CD1c-positive myeloid dendritic cell (primary cell): ENCODE data around the gene REV3L.
A peak's percentile ranks its signal among the peaks of the same experiment; 100 is the strongest.
"Not testable (repeated sequence)": the region's sequence is repeated elsewhere in the genome, so short reads cannot be mapped to it uniquely, and the experiment has no call there.

Experiments used
- DNase-seq: peaks from one replicate; pipeline ENCODE4 v3.0.0-alpha.2; 2016; ENCODE audit errors: extremely low spot score

REV3L gene

DNA sequence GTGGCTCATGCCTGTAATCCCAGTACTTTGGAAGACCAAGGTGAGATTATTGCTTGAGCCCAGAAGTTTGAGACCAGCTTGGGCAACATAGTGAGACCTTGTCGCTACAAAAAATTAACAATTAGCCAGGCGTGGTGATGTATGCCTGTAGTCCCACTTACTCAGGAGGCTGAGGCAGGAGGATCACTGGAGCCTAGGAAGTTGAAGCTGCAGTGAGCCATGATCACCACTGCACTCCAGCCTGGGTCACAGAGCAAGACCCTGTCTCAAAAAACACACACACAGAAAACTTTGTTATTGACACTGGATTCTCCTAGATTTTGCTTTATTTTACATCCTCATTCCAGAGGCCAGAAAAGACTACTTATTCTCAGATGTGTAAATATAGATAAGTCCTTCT, 9.5 kb upstream of the REV3L start:
- DNase-seq = no peak

DNA sequence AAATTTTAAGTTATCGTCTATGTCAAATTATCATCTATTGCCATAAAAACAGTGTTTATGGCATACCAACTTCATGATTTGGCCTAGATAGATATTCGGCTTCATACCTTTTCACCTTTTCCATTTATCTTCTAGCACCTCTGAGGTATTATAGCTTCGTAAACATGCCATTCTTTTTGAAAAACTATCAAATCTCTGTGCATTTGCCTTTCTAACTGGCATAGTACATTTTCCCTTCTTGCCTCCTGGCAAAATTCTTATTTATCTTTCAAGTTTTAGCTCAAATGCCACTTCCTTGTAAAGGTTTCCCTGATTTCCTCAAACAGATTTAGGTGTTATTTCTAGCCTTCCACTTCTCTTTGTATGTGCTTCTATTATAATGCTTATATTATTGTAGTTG, 7.0 kb upstream of the REV3L start:
- DNase-seq = no peak

DNA sequence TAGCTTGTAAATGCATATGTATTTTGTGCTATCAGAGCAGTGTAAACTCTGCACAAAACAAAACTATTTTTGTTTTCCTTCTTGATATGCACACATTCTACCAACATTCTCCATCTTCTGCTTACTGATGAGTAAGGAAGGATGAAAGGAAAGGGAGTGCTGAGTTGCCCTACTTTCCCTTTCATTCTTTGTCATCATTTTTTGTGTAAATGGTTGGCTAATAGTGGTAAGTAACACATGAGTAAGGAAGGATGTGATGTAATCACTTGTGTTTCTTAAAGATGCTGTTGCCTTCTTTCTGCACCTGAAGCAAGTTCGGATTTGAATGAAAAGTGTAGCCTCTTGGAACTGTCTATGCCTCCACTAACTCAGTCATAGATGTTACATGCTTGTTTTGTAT, 4.6 kb upstream of the REV3L start:
- DNase-seq = peak; percentile 45

DNA sequence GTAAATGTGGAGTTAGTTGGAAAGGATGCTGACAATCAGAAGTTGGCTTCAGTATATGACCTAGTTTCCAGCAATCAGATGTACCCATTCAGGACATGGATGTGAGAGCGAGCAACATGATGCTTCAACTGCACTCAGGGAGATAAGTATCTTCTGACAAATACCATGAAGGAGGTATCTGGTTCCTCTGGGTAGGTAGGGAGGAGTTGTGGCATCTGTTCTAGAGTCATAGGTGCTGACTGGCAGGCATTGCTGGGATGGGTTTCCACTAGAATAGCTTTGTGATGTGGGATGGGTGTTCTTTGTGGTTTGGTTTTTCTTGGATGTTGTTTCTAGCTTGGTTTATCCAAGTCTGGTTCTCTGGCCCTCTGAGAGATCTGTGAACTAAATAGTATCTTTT, 3.9 kb upstream of the REV3L start:
- DNase-seq = no peak

DNA sequence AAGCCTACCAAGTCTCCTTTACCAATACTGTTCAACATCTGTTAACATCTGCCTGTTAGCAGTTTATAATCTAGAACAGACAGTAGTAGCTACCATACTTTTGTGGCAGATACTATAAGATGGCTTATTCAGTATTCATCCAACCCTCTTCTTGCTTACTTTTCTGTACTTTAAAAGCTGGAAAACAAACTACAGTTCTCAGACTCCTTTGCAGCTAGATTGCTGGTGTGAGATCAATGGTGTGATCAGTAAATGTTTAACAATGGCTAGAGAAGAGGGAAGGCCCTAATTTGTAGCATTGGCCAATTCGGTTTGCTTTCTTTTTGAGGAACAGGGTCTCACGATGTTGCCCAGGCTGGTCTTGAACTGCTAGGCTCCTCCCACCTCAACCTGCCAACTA, 3.5 kb upstream of the REV3L start:
- DNase-seq = no peak

- no peak for DNase-seq
Observed at GRCh38 chr6:111485342-111485741, 2.3 kb upstream of the REV3L start.

DNA sequence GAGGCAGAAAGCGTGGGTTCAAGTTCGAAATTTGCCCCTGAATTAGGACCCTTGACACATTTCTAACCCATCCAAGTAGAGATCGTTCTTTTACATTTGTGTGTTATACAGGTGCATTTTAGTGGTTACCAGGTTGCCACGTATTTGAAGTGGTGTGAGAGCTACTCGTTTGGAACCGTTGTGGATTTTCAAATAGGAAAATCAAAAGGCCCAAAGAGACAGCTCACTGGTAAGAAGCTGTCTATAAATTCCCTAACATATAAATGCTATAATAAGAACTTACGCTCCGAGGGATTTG, 1.6 kb upstream of the REV3L start:
- no peak for DNase-seq

- DNase-seq = peak; percentile 94
Observed at GRCh38 chr6:111483736-111484632, 966 bp upstream of the REV3L start.

GRCh38 chr6:111482188-111482958, 645 bp downstream of the REV3L start:
- peak; percentile 69 for DNase-seq

GRCh38 chr6:111481836-111482187, 1.2 kb downstream of the REV3L start:
- no peak for DNase-seq

DNA sequence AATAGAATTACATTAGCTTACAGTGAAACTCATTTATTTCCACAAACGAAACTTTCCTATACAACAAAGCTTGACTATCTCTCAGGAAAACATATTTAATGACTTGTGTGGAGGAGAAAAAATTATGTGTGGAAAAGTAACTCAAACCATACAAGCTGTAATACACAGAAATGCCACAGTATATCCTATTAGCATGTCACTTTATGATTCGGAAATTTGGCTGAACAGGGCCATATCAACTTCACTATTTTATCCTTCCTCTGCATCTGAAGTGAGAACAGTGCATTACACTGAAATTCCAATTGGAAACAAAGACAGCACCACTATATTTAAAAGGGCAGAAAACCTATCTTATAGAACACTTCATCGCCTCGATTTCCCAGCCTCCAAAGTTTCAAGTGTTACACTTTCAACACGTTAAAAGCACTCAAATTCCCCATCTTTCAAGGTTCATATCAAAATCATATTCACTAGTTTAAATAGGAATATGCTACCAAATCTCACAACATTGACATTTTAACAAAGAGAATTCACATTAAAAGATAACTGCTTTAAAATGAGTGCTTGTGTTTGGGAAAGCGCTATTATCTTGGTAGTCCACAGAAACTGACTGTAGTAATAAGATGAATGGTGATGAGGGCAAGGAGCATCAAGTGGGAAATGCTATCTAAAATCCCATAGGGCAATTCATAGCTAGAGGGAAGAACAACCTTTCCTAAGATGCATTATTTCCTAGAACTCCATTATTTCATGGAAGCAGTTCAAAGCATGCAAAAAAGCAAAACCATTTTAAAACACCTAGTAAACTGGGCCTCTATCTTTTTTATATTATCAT, 1.8 kb downstream of the REV3L start:
- no peak for DNase-seq

DNA sequence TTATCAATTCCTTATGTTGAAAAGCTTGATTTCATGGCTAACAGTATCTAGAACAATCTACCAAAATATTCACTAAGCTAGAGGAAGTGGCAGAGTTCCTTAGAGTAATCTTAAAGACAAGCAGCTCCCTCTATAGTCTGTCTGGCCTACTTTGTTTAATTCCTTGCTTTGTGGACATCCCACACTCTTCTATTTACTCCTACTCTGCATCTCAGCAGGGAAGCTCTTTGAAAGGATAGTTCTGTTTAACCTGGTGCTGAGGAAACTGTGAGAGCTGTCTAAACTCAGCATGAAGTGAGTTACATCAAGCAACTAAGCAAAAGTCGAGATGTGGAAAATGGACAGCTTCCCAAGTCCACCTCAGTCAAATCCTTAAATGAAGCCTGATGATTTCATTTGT, 4.3 kb downstream of the REV3L start:
- peak; percentile 67 for DNase-seq

- peak; percentile 39 for DNase-seq
Observed at GRCh38 chr6:111478064-111478476, 4.9 kb downstream of the REV3L start.

DNA sequence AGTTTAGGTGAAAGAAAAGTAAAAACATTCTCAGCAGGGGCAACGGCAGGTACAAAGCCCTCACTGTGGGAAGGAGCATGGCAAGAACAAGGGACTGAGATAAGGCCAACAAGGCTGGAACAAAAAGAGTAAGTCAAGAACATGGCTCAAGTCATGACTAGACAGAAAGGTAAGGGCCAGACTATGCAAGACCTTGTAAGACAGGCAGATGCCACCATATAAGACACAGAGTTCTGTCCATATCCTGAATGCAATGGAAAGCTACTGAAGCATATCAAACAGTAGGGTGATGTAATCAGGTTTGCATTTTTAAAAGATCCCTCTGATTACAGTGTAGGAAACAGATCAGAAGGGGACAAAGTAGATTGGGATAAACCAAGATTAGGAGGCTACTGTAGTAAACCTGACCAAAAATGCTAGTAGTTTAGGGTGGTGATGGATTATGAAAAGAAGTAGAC, 5.5 kb downstream of the REV3L start:
- DNase-seq = no peak

GRCh38 chr6:111476061-111476460, 7.0 kb downstream of the REV3L start:
- not testable (repeated sequence) for DNase-seq

DNA sequence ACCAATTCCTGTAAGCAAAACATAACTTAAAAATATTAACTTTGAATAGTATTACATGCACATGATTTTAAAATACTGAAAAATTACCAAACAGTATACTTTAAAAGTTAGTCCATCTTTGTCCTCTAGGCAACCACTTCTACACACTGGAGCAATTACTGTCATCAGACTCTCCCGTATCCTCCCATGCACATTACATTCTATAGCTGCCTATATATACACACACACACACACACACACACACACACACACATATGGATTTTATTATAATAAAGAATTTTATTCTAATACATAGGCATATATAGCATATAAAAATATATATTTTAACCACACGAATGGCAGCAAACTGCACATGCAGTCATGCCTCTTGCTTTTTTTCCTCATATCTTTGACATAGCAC, 8.2 kb downstream of the REV3L start:
- DNase-seq = no peak

DNA sequence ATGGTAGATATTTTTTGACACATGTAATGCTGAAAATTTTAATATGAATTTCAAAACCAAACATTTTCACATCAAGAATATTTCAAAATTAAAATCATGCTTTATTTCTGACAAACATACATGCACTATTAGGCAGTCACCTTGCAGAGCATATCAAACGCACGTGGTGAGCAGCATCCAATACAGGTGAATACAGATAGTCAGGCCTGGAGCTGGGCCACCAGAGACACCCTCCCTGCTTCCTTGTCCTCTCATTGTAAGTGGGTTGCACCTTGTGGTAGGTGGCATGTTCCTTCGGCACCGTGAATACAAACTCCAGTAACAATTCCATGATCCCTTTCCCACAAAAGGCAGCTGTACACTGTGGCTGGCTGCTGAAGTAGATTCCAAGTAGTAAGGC, 8.9 kb downstream of the REV3L start:
- DNase-seq = no peak

DNA sequence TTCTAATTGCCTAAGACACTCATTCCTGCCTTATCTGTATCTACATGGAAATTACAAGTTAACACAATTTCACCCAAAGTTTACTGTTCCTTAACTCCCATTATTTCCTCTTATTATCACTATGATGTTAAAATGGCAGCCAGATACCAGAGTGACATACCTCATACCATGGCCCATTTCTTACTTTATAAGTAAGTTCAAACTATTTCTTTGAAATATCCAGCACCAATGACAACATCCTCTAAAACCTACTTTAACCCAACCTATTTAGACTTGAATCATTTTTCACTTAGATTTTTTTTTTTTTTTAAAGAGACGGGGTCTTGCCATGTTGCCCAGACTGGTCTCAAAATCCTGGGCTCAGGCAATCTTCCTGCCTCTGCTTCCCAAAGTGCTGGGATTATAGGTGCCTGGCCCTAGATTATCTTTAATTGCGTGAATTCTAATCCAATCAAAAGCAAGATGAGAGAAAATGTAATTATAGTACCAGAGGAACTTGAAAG, 10.0 kb downstream of the REV3L start:
- no peak for DNase-seq

- no peak for DNase-seq
Observed at GRCh38 chr6:111471958-111472357, 11.1 kb downstream of the REV3L start.

DNA sequence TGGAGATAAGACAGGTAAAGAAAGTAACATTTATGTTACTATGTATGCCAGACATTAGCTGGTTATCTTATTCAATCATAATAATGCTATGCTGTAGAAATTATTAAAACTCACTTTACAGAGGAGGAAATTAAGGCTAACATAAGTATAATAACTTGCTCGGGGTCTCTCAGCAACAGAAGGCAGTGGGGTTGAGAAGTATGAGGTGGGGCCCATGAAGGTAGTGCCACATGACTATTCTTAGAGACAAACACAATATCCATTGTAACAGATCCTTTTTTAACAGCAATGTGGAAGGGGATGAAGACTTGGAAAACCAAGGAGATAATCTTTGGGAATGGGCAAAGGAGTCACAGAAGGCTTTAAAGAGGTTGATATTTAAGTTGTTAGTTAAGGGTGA, 11.5 kb downstream of the REV3L start:
- no peak for DNase-seq

GRCh38 chr6:111470991-111471390, 12.0 kb downstream of the REV3L start:
- no peak for DNase-seq

DNA sequence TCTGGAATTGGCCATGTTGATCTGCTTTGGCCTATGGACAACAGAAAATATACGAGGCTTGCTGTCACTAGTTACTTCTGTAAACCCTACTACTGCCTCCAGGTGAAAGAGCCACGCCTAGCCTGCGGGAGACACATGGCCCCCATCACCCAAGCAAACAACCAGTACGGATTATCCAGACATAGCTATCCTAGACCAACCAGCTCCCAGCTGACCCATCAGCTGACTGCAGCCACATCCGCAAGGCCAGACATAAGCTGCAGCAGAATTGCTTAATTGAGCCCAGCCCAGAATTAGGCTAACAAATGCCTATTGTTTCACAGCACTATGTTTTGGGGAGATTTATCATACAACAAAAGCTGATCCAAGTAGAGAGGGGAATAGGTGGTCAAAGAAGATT, 13.5 kb downstream of the REV3L start:
- no peak for DNase-seq
